ENCODE data around the gene CTSZ. TPM values are rescaled to one million over a fixed set of nuclear protein-coding genes. Genes with fewer than 3 reads are reported as not detected.

Gene CTSZ
- total and polyA plus RNA-seq, 2 donors (not counting 1 experiment from before 2014, with no cell fraction given): 285 to 319 TPM

DNA sequence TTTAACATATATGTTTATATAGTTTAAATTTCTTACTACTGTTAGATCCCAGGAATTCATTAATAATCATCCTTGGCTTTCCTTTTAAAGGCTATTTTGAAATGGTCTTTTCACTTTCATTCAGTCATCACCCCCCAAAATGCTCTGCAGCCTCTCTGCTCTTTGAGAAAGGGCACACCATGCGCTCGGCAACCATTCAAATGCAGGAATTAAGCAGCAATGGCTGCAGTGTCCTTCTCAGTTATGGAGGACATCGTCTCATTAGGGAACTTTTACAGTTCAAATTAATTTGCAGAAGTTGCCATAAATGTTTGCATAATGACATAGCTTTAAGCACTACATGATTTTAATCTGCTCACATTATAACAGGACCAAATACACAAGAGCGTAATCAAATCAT lies 18.5 kb upstream of the CTSZ start:
- Histone ChIP-seq H3K4me1 (ENCODE audit: control insufficient read depth in 2 of 2, insufficient read depth in 2 of 2, low read length in 2 of 2) (peaks cover 14 to 22% of the 10 kb centered on the region in 2 donors), H3K9me3 (ENCODE audit: control extremely low read depth in 1 of 3, control insufficient read depth in 2 of 3, insufficient read depth in 1 of 3, low read length in 2 of 3) (no peaks in the 10 kb centered on the region), H3K9ac (ENCODE audit: low read length) (no peak overlapping the region), H3K4me3 (ENCODE audit: control extremely low read depth in 1 of 5, extremely low read depth in 1 of 5, insufficient read depth in 1 of 5, low read depth in 2 of 5, low read length in 4 of 5) (no peak overlapping the region), H3K27ac (ENCODE audit: low read length in 2 of 2) (no peak overlapping the region), H3K27me3 (replicated peaks in 1 of 4; ENCODE audit: control extremely low read depth in 1 of 4, control insufficient read depth in 3 of 4, insufficient read depth in 4 of 4, low read length in 3 of 4) (no peaks in the 10 kb centered on the region), H3K36me3 (replicated peaks in 1 of 2; ENCODE audit: control extremely low read depth in 1 of 2, control insufficient read depth in 1 of 2, extremely low read depth in 1 of 2, insufficient read depth in 2 of 2, low read length in 1 of 2) (peaks cover 0 to 81% of the 10 kb centered on the region in 2 experiments), H2AFZ (ENCODE audit: insufficient read depth, low read depth, low read length, poor library complexity, severe bottlenecking) (no peak overlapping the region), H4K20me1 (ENCODE audit: control insufficient read depth, insufficient read depth, low read length, poor library complexity, severe bottlenecking) (peaks cover 61% of the 10 kb centered on the region), H3K4me2 (replicated peaks; ENCODE audit: low read depth, low read length, poor library complexity, severe bottlenecking) (no peak overlapping the region), H3K79me2 (ENCODE audit: control insufficient read depth, insufficient read depth, low read length) (peaks cover 61% of the 10 kb centered on the region)
- intact Hi-C loops (cut with micrococcal nuclease): no loop called here
- Mint-ChIP-seq H3K4me1 (peaks cover 48% of the 10 kb centered on the region), H3K27ac (no peak overlapping the region), H3K4me3 (no peak overlapping the region), H3K9me3 (ENCODE audit: insufficient read depth) (no peaks in the 10 kb centered on the region), H3K27me3 (no peaks in the 10 kb centered on the region)
- 100% methylated on average over 3 of the region's 4 CpGs for WGBS (ENCODE audit: insufficient coverage)
- no peak for TF ChIP-seq EZH2 (IDR thresholded peaks at IDR 0.05; ENCODE audit: borderline replicate concordance, insufficient read depth, low read depth, low read length, poor library complexity, severe bottlenecking)
- TF ChIP-seq, protein P1, sequence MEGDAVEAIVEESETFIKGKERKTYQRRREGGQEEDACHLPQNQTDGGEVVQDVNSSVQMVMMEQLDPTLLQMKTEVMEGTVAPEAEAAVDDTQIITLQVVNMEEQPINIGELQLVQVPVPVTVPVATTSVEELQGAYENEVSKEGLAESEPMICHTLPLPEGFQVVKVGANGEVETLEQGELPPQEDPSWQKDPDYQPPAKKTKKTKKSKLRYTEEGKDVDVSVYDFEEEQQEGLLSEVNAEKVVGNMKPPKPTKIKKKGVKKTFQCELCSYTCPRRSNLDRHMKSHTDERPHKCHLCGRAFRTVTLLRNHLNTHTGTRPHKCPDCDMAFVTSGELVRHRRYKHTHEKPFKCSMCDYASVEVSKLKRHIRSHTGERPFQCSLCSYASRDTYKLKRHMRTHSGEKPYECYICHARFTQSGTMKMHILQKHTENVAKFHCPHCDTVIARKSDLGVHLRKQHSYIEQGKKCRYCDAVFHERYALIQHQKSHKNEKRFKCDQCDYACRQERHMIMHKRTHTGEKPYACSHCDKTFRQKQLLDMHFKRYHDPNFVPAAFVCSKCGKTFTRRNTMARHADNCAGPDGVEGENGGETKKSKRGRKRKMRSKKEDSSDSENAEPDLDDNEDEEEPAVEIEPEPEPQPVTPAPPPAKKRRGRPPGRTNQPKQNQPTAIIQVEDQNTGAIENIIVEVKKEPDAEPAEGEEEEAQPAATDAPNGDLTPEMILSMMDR (IDR thresholded peaks at IDR 0.05): no peak
- ChIA-PET CTCF (no interaction called here), POLR2A (no interaction called here)
- ATAC-seq (ENCODE audit: low read depth): no peak
- no peak for DNase-seq

DNA sequence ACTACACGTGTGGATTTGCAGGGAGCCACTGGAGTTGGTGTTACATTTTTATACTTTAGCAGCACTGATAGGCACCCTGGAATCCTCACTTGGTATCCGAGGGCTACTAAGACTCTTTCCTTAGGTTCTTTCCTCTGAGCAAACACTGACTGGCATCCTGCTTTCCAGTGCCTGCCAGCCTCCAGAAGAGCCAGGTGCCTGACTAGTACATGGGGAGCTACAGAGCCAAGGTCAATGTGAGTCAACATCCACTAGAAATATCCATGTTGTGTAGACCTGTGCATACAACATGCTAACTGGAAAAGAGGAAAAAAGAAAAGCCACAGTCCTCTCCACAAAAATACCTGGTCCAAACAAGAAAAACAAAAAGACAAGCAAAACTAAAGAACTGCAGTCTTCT lies 18.0 kb upstream of the CTSZ start:
- POLR2A ChIA-PET: no interaction called here

More for the DNA sequence above, 18.0 kb upstream of the CTSZ start:
- Histone ChIP-seq H3K9me3 (ENCODE audit: control extremely low read depth in 1 of 3, control insufficient read depth in 2 of 3, insufficient read depth in 1 of 3, low read length in 2 of 3) (no peaks in the 10 kb centered on the region), H3K4me3 (ENCODE audit: control extremely low read depth in 1 of 5, extremely low read depth in 1 of 5, insufficient read depth in 1 of 5, low read depth in 2 of 5, low read length in 4 of 5) (no peak overlapping the region), H3K4me2 (replicated peaks; ENCODE audit: low read depth, low read length, poor library complexity, severe bottlenecking) (no peak overlapping the region), H3K79me2 (ENCODE audit: control insufficient read depth, insufficient read depth, low read length) (peaks cover 57% of the 10 kb centered on the region), H3K27ac (ENCODE audit: low read length in 2 of 2) (no peak overlapping the region), H3K27me3 (replicated peaks in 1 of 4; ENCODE audit: control extremely low read depth in 1 of 4, control insufficient read depth in 3 of 4, insufficient read depth in 4 of 4, low read length in 3 of 4) (no peaks in the 10 kb centered on the region), H2AFZ (ENCODE audit: insufficient read depth, low read depth, low read length, poor library complexity, severe bottlenecking) (no peak overlapping the region), H3K4me1 (ENCODE audit: control insufficient read depth in 2 of 2, insufficient read depth in 2 of 2, low read length in 2 of 2) (peaks cover 11 to 18% of the 10 kb centered on the region in 2 donors), H3K36me3 (replicated peaks in 1 of 2; ENCODE audit: control extremely low read depth in 1 of 2, control insufficient read depth in 1 of 2, extremely low read depth in 1 of 2, insufficient read depth in 2 of 2, low read length in 1 of 2) (peaks cover 0 to 77% of the 10 kb centered on the region in 2 experiments), H4K20me1 (ENCODE audit: control insufficient read depth, insufficient read depth, low read length, poor library complexity, severe bottlenecking) (peaks cover 58% of the 10 kb centered on the region), H3K9ac (ENCODE audit: low read length) (no peak overlapping the region)
- no peak for ATAC-seq (ENCODE audit: low read depth)
- TF ChIP-seq, protein P1 (IDR thresholded peaks at IDR 0.05): no peak
- no peak for TF ChIP-seq EZH2 (IDR thresholded peaks at IDR 0.05; ENCODE audit: borderline replicate concordance, insufficient read depth, low read depth, low read length, poor library complexity, severe bottlenecking)
- 100% methylated on average over 2 of the region's 2 CpGs for WGBS (ENCODE audit: insufficient coverage)
- intact Hi-C loops (cut with micrococcal nuclease): no loop called here
- Mint-ChIP-seq H3K4me3 (no peak overlapping the region), H3K4me1 (peaks cover 44% of the 10 kb centered on the region), H3K9me3 (ENCODE audit: insufficient read depth) (no peaks in the 10 kb centered on the region), H3K27me3 (no peaks in the 10 kb centered on the region), H3K27ac (no peak overlapping the region)
- no peak for DNase-seq
- CTCF ChIA-PET: no interaction called here
